ENCODE measurements around the gene ATP5PO.

GRCh38 chr21:33864150-33864549, 51.5 kb downstream of the ATP5PO start:
- TF ChIP-seq, protein P1, sequence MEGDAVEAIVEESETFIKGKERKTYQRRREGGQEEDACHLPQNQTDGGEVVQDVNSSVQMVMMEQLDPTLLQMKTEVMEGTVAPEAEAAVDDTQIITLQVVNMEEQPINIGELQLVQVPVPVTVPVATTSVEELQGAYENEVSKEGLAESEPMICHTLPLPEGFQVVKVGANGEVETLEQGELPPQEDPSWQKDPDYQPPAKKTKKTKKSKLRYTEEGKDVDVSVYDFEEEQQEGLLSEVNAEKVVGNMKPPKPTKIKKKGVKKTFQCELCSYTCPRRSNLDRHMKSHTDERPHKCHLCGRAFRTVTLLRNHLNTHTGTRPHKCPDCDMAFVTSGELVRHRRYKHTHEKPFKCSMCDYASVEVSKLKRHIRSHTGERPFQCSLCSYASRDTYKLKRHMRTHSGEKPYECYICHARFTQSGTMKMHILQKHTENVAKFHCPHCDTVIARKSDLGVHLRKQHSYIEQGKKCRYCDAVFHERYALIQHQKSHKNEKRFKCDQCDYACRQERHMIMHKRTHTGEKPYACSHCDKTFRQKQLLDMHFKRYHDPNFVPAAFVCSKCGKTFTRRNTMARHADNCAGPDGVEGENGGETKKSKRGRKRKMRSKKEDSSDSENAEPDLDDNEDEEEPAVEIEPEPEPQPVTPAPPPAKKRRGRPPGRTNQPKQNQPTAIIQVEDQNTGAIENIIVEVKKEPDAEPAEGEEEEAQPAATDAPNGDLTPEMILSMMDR (IDR thresholded peaks at IDR 0.05; ENCODE audit: control extremely low read depth in 1 of 3, insufficient read depth in 1 of 3, low read depth in 1 of 3, low read length in 3 of 3): no peak
- no peak for TF ChIP-seq CEBPB (IDR thresholded peaks at IDR 0.05; ENCODE audit: low read depth, low read length)
- TF ChIP-seq SRF (IDR thresholded peaks at IDR 0.05; ENCODE audit: low read depth, low read length): no peak
- no peak for TF ChIP-seq POLR2AphosphoS5 (IDR thresholded peaks at IDR 0.05; ENCODE audit: low read depth, low read length)
- TF ChIP-seq KDM1A (IDR thresholded peaks at IDR 0.05; ENCODE audit: borderline replicate concordance, low read length): no peak
- TF ChIP-seq, protein P2, sequence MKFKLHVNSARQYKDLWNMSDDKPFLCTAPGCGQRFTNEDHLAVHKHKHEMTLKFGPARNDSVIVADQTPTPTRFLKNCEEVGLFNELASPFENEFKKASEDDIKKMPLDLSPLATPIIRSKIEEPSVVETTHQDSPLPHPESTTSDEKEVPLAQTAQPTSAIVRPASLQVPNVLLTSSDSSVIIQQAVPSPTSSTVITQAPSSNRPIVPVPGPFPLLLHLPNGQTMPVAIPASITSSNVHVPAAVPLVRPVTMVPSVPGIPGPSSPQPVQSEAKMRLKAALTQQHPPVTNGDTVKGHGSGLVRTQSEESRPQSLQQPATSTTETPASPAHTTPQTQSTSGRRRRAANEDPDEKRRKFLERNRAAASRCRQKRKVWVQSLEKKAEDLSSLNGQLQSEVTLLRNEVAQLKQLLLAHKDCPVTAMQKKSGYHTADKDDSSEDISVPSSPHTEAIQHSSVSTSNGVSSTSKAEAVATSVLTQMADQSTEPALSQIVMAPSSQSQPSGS (IDR thresholded peaks at IDR 0.05; ENCODE audit: low read length): no peak
